ENCODE data around the gene OMA1. TPM values are rescaled to one million over a fixed set of nuclear protein-coding genes. Genes with fewer than 3 reads are reported as not detected.

Gene OMA1
- total and polyA plus RNA-seq, 10 of the 15 experiments (the other 5 are each of a cell fraction or from before 2014, with no cell fraction given) = 23.6 to 67.1 (median 47.1) TPM

- Histone ChIP-seq H3K9ac (ENCODE audit: control insufficient read depth, insufficient read depth, low read length) (no peak overlapping the region), H3K9me3 (replicated peaks; ENCODE audit: control insufficient read depth, insufficient read depth, low read length) (no peaks in the 10 kb centered on the region), H3K4me1 (ENCODE audit: control insufficient read depth, insufficient read depth, low read length) (no peaks in the 10 kb centered on the region; the same call in 1 of the 2 replicates), H4K20me1 (ENCODE audit: control insufficient read depth, insufficient read depth) (no peaks in the 10 kb centered on the region; the same call in 1 of the 2 replicates), H3K27me3 (replicated peaks in 1 of 2; ENCODE audit: control insufficient read depth in 2 of 2, insufficient read depth in 2 of 2, low read length in 1 of 2) (no peaks in the 10 kb centered on the region), H3K4me2 (ENCODE audit: control insufficient read depth, insufficient read depth) (no peak overlapping the region), H3K4me3 (no peak overlapping the region), H2AFZ (ENCODE audit: control insufficient read depth, low read depth, low read length) (no peak overlapping the region), H3K79me2 (ENCODE audit: control insufficient read depth, insufficient read depth, low read length) (no peaks in the 10 kb centered on the region), H3K36me3 (ENCODE audit: control insufficient read depth in 2 of 2, insufficient read depth in 2 of 2, low read length in 1 of 2) (no peaks in the 10 kb centered on the region), H3K27ac (ENCODE audit: control insufficient read depth, insufficient read depth) (no peak overlapping the region)
- BruUV-seq (replicated peaks) = no TSS peak
- ChIA-PET POLR2A (no interaction called here), CTCF (no interaction called here), RAD21 (ENCODE audit: unreplicated experiment) (no interaction called here), SMC1A (ENCODE audit: uncharacterized antibody, unreplicated experiment) (interaction anchor here (1.1 kb wide), 1 partner anchor 67 kb away, joined by 3 read pairs; no protein-coding TSS in a partner anchor)
- intact Hi-C loops (cut with micrococcal nuclease; ENCODE audit: unreplicated experiment) (no loop called here), in situ Hi-C loops (cut with MboI) (no loop called here)
- WGBS (ENCODE audit: insufficient coverage, insufficient replicate concordance, low lambda C conversion rate, missing lambda C conversion rate) = 13% methylated on average over 4 of the region's 4 CpGs
- DNase-seq (ENCODE audit: low read depth, low spot score) (no peak), FAIRE-seq (no peak), ATAC-seq (no peak)
- TF ChIP-seq E2F4 (IDR thresholded peaks at IDR 0.05; ENCODE audit: low read depth, low read length) (no peak), RB1 (IDR thresholded peaks at IDR 0.05; ENCODE audit: borderline replicate concordance) (no peak), NR2F1 (conservative IDR thresholded peaks at IDR 0.05) (no peak), MXI1 (IDR thresholded peaks at IDR 0.05; ENCODE audit: low read depth, low read length) (no peak), DPF2 (IDR thresholded peaks at IDR 0.05) (no peak), ZNF384 (IDR thresholded peaks at IDR 0.05; ENCODE audit: borderline replicate concordance, low read depth, low read length) (no peak)
Measured at GRCh38 chr1:58435376-58435775, 111.2 kb downstream of the OMA1 start.

DNA sequence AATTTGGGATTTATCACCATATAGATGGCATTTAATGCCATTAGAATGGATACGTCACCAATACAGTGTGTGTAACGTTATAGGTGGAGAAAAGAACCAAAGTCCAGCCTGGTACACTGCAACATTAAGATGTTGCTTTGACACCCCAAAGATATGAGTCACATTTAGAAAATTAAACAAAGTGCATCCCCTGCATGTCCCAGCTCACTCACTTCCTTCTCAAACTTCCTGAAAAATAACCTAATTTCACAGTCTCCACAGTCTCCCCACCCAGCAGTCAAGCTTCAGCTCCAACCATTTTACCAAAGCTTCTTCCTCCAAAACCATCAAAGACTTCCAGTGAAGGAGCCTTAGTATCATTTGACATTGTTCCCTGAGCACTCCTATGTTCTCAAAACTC is 111.9 kb downstream of the OMA1 start:
- Histone ChIP-seq H3K9ac (ENCODE audit: control insufficient read depth, insufficient read depth, low read length) (no peak overlapping the region), H3K4me2 (ENCODE audit: control insufficient read depth, insufficient read depth) (no peak overlapping the region), H2AFZ (ENCODE audit: control insufficient read depth, low read depth, low read length) (no peak overlapping the region), H3K9me3 (replicated peaks; ENCODE audit: control insufficient read depth, insufficient read depth, low read length) (no peaks in the 10 kb centered on the region), H3K4me1 (ENCODE audit: control insufficient read depth, insufficient read depth, low read length) (no peaks in the 10 kb centered on the region; the same call in 1 of the 2 replicates), H3K4me3 (no peak overlapping the region), H3K27ac (ENCODE audit: control insufficient read depth, insufficient read depth) (no peak overlapping the region), H3K27me3 (replicated peaks in 1 of 2; ENCODE audit: control insufficient read depth in 2 of 2, insufficient read depth in 2 of 2, low read length in 1 of 2) (no peaks in the 10 kb centered on the region), H4K20me1 (ENCODE audit: control insufficient read depth, insufficient read depth) (no peaks in the 10 kb centered on the region; the same call in 1 of the 2 replicates), H3K79me2 (ENCODE audit: control insufficient read depth, insufficient read depth, low read length) (no peaks in the 10 kb centered on the region), H3K36me3 (ENCODE audit: control insufficient read depth in 2 of 2, insufficient read depth in 2 of 2, low read length in 1 of 2) (no peaks in the 10 kb centered on the region)
- no peak for FAIRE-seq
- POLR2A ChIA-PET = no interaction called here
- RAD21 ChIA-PET (ENCODE audit: unreplicated experiment) = no interaction called here
- SMC1A ChIA-PET (ENCODE audit: uncharacterized antibody, unreplicated experiment) = interaction anchor here (0.6 kb wide), 1 partner anchor 243 kb away, joined by 3 read pairs; no protein-coding TSS in a partner anchor
- no TSS peak for BruUV-seq (replicated peaks)
- ATAC-seq = no peak
- in situ Hi-C loops (cut with MboI) = no loop called here
- 32% methylated on average over 2 of the region's 2 CpGs for WGBS (ENCODE audit: insufficient coverage, insufficient replicate concordance, low lambda C conversion rate, missing lambda C conversion rate)
- no peak for DNase-seq (ENCODE audit: low read depth, low spot score)
- CTCF ChIA-PET = no interaction called here
- intact Hi-C loops (cut with micrococcal nuclease; ENCODE audit: unreplicated experiment) = no loop called here
- no peak for TF ChIP-seq POLR2AphosphoS5 (IDR thresholded peaks at IDR 0.05; ENCODE audit: low read length)
- TF ChIP-seq, protein P1, sequence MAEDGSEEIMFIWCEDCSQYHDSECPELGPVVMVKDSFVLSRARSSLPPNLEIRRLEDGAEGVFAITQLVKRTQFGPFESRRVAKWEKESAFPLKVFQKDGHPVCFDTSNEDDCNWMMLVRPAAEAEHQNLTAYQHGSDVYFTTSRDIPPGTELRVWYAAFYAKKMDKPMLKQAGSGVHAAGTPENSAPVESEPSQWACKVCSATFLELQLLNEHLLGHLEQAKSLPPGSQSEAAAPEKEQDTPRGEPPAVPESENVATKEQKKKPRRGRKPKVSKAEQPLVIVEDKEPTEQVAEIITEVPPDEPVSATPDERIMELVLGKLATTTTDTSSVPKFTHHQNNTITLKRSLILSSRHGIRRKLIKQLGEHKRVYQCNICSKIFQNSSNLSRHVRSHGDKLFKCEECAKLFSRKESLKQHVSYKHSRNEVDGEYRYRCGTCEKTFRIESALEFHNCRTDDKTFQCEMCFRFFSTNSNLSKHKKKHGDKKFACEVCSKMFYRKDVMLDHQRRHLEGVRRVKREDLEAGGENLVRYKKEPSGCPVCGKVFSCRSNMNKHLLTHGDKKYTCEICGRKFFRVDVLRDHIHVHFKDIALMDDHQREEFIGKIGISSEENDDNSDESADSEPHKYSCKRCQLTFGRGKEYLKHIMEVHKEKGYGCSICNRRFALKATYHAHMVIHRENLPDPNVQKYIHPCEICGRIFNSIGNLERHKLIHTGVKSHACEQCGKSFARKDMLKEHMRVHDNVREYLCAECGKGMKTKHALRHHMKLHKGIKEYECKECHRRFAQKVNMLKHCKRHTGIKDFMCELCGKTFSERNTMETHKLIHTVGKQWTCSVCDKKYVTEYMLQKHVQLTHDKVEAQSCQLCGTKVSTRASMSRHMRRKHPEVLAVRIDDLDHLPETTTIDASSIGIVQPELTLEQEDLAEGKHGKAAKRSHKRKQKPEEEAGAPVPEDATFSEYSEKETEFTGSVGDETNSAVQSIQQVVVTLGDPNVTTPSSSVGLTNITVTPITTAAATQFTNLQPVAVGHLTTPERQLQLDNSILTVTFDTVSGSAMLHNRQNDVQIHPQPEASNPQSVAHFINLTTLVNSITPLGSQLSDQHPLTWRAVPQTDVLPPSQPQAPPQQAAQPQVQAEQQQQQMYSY (CRISPR knock-in tag; IDR thresholded peaks at IDR 0.05) = no peak
- TF ChIP-seq ZNF207 (IDR thresholded peaks at IDR 0.05; ENCODE audit: borderline replicate concordance) = no peak
- TF ChIP-seq GATAD2B (conservative IDR thresholded peaks at IDR 0.05; ENCODE audit: low read depth) = no peak
- TF ChIP-seq USF2 (IDR thresholded peaks at IDR 0.05; ENCODE audit: borderline replicate concordance, low read depth, low read length) = no peak

Measured in GM12878 (cell line).